ENCODE measurements around the gene C1orf174. TPM values are rescaled to one million over a fixed set of nuclear protein-coding genes. Genes with fewer than 3 reads are reported as not detected.

The C1orf174 gene
- total and polyA plus RNA-seq, 2 of the 4 experiments (the other 2 are of a cell fraction), result 26.7 to 45.7 TPM

DNA sequence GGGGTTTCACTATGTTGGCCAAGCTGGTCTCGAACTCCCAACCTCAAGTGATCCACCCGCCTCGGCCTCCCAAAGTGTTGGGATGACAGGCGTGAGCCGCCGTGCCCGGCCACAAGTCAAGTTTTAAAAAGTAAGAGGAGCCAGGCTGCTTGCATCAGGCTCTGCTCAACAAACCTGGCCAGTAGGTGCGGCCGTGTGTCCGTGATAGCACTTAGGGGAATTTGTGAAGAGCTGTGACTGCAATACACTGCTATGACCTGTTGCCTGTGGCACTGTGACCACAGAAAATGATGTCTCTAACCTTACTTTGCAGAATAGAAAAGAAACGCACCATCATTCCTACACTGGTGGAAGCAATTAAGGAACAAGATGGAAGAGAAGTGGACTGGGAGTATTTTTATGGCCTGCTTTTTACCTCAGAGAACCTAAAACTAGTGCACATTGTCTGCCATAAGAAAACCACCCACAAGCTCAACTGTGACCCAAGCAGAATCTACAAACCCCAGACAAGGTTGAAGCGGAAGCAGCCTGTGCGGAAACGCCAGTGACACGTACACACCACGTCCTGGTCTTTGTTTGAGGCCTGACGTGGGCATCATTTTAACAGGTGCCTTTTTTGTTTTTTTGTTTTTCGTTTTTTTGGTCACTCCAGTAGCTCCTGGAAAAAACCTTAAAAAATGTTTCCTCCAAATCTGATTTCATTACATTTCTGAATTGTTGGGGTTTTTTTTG, 16.7 kb downstream of the C1orf174 start:
- no peak for DNase-seq
- no peaks in the 10 kb centered on the region for H3K4me1 ChIP-seq (ENCODE audit: control insufficient read depth, insufficient read depth, low read length)
- ATAC-seq (ENCODE audit: low read depth), result no peak
- H3K4me3 ChIP-seq (ENCODE audit: insufficient read depth, low read depth, low read length), result no peak overlapping the region
- H3K9me3 ChIP-seq (ENCODE audit: control insufficient read depth, insufficient read depth, low read length), result peaks cover 10% of the 10 kb centered on the region
- WGBS, 2 experiments (ENCODE audit: extremely low coverage in 2 of 2, insufficient read length in 1 of 2), result 98% methylated on average over 11 of the region's 18 CpGs; no CpG with 5 or more reads in 1 of the 2 experiments
- H3K27ac ChIP-seq (ENCODE audit: insufficient read depth, low read length), result no peak overlapping the region
- no peak overlapping the region for H4K5ac ChIP-seq (ENCODE audit: low read depth, low read length)
- no peak overlapping the region for H3K56ac ChIP-seq (ENCODE audit: extremely low read depth, insufficient read depth, low read length)
- H4K8ac ChIP-seq (ENCODE audit: low read depth in 2 of 2, low read length in 2 of 2), result no peak overlapping the region
- no peaks in the 10 kb centered on the region for H3K9me1 ChIP-seq (ENCODE audit: insufficient read depth, low read length)
- BruUV-seq (replicated peaks), result no TSS peak
- H4K20me1 ChIP-seq (ENCODE audit: insufficient read depth, low read length), result no peaks in the 10 kb centered on the region
- no peak overlapping the region for H3K9ac ChIP-seq (ENCODE audit: low read depth, low read length)
- H2BK120ac ChIP-seq (ENCODE audit: low read depth, low read length), result no peak overlapping the region
- H3K27me3 ChIP-seq (ENCODE audit: control insufficient read depth, insufficient read depth, low read length), result no peaks in the 10 kb centered on the region
- no peak overlapping the region for H4K91ac ChIP-seq (ENCODE audit: insufficient read depth, low read depth, low read length)
- H2AK9ac ChIP-seq (replicated peaks; ENCODE audit: low read depth, low read length, poor library complexity), result no peak overlapping the region
- TF ChIP-seq CHD1 (IDR thresholded peaks at IDR 0.05; ENCODE audit: low read depth, low read length) (no peak), RFX5 (IDR thresholded peaks at IDR 0.05; ENCODE audit: low read depth, low read length) (no peak), MAZ (IDR thresholded peaks at IDR 0.05; ENCODE audit: borderline replicate concordance, low read depth, low read length) (no peak), SMC3 (IDR thresholded peaks at IDR 0.05; ENCODE audit: low read depth, low read length) (no peak), NFE2L2 (IDR thresholded peaks at IDR 0.05; ENCODE audit: low read depth, low read length) (no peak), FOS (IDR thresholded peaks at IDR 0.05; ENCODE audit: low read depth, low read length) (no peak), POLR2A (IDR thresholded peaks at IDR 0.05; ENCODE audit: low read depth, low read length) (no peak), RCOR1 (IDR thresholded peaks at IDR 0.05; ENCODE audit: insufficient replicate concordance, low read length) (no peak), CEBPB (IDR thresholded peaks at IDR 0.05; ENCODE audit: low read depth, low read length) (no peak), RAD21 (IDR thresholded peaks at IDR 0.05; ENCODE audit: low read length) (no peak), BHLHE40 (IDR thresholded peaks at IDR 0.05; ENCODE audit: low read depth, low read length) (no peak), MAFK (IDR thresholded peaks at IDR 0.05; ENCODE audit: low read depth, low read length) (no peak), MXI1 (IDR thresholded peaks at IDR 0.05; ENCODE audit: borderline replicate concordance, low read depth, low read length) (no peak)
- TF ChIP-seq, protein P1, sequence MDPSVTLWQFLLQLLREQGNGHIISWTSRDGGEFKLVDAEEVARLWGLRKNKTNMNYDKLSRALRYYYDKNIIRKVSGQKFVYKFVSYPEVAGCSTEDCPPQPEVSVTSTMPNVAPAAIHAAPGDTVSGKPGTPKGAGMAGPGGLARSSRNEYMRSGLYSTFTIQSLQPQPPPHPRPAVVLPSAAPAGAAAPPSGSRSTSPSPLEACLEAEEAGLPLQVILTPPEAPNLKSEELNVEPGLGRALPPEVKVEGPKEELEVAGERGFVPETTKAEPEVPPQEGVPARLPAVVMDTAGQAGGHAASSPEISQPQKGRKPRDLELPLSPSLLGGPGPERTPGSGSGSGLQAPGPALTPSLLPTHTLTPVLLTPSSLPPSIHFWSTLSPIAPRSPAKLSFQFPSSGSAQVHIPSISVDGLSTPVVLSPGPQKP (IDR thresholded peaks at IDR 0.05; ENCODE audit: borderline replicate concordance, low read depth, low read length), result no peak
- TF ChIP-seq, protein P2, sequence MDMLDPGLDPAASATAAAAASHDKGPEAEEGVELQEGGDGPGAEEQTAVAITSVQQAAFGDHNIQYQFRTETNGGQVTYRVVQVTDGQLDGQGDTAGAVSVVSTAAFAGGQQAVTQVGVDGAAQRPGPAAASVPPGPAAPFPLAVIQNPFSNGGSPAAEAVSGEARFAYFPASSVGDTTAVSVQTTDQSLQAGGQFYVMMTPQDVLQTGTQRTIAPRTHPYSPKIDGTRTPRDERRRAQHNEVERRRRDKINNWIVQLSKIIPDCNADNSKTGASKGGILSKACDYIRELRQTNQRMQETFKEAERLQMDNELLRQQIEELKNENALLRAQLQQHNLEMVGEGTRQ (IDR thresholded peaks at IDR 0.05; ENCODE audit: low read depth, low read length), result no peak
- TF ChIP-seq, protein P3, sequence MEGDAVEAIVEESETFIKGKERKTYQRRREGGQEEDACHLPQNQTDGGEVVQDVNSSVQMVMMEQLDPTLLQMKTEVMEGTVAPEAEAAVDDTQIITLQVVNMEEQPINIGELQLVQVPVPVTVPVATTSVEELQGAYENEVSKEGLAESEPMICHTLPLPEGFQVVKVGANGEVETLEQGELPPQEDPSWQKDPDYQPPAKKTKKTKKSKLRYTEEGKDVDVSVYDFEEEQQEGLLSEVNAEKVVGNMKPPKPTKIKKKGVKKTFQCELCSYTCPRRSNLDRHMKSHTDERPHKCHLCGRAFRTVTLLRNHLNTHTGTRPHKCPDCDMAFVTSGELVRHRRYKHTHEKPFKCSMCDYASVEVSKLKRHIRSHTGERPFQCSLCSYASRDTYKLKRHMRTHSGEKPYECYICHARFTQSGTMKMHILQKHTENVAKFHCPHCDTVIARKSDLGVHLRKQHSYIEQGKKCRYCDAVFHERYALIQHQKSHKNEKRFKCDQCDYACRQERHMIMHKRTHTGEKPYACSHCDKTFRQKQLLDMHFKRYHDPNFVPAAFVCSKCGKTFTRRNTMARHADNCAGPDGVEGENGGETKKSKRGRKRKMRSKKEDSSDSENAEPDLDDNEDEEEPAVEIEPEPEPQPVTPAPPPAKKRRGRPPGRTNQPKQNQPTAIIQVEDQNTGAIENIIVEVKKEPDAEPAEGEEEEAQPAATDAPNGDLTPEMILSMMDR (conservative IDR thresholded peaks at IDR 0.05; ENCODE audit: low read depth, low read length), result no peak
- H2AK5ac ChIP-seq (ENCODE audit: low read depth, low read length), result no peak overlapping the region
- H2BK20ac ChIP-seq (ENCODE audit: low read depth, low read length), result no peak overlapping the region
- H3K4me2 ChIP-seq (ENCODE audit: low read depth, low read length), result no peak overlapping the region
- CTCF ChIA-PET, result interaction anchor here (0.8 to 1.0 kb wide), 2 partner anchors 12 to 26 kb away, joined by 3 read pairs; no protein-coding TSS in a partner anchor
- H2AFZ ChIP-seq (replicated peaks; ENCODE audit: low read length, poor library complexity), result no peak overlapping the region
- H3K23ac ChIP-seq (ENCODE audit: low read depth, low read length), result no peak overlapping the region
- H3K14ac ChIP-seq (replicated peaks; ENCODE audit: low read depth, low read length), result no peak overlapping the region
- no peak overlapping the region for H2BK5ac ChIP-seq (ENCODE audit: low read depth, low read length, poor library complexity, severe bottlenecking)
- H3K4ac ChIP-seq (ENCODE audit: low read depth, low read length), result no peak overlapping the region
- no peak overlapping the region for H2BK15ac ChIP-seq (ENCODE audit: low read depth, low read length)
- intact Hi-C loops (cut with micrococcal nuclease), result no loop called here
- dilution Hi-C loops (cut with HindIII; ENCODE audit: low sequenced_read_pairs, unreplicated experiment), result no loop called here
- H3K79me1 ChIP-seq (ENCODE audit: low read depth in 1 of 2, low read length in 2 of 2), result no peaks in the 10 kb centered on the region
- in situ Hi-C loops (cut with MboI; ENCODE audit: low sequenced_read_pairs), result loop anchor here (5.0 kb wide), 1 partner anchor 51 kb away; no protein-coding TSS in a partner anchor
- POLR2A ChIA-PET (ENCODE audit: unreplicated experiment), result no interaction called here
- no peak overlapping the region for H3K18ac ChIP-seq (ENCODE audit: low read depth, low read length)
- H3K36me3 ChIP-seq (ENCODE audit: control insufficient read depth, insufficient read depth, low read length), result peaks cover 32% of the 10 kb centered on the region

Measured in IMR-90 (cell line).